ENCODE data around the gene COX6B1.
"Not testable (repeated sequence)": the region's sequence is repeated elsewhere in the genome, so short reads cannot be mapped to it uniquely, and the experiment has no call there.

Gene COX6B1

GRCh38 chr19:35663981-35664380 is 15.9 kb downstream of the COX6B1 start:
- no peaks in the 10 kb centered on the region for H3K36me3 ChIP-seq (replicated peaks)
- in situ Hi-C loops (cut with MboI; ENCODE audit: low sequenced_read_pairs): no loop called here
- no peaks in the 10 kb centered on the region for H3K9me3 ChIP-seq
- H3K4me1 ChIP-seq: peaks cover 4% of the 10 kb centered on the region
- DNase-seq (ENCODE audit: low spot score in 2 of 2): no peak
- no peak overlapping the region for H3K4me3 ChIP-seq
- 0 out of 2 replicates have a peak, but pooled peaks cover 1% of the 10 kb centered on the region for H3K27me3 ChIP-seq (ENCODE audit: low read depth)

- Histone ChIP-seq H3K9me3 (no peaks in the 10 kb centered on the region), H3K36me3 (replicated peaks) (no peaks in the 10 kb centered on the region), H3K4me3 (no peak overlapping the region), H3K4me1 (peaks cover 4% of the 10 kb centered on the region), H3K27me3 (ENCODE audit: low read depth) (peaks cover 9% of the 10 kb centered on the region; the same call in 1 of the 2 replicates)
- in situ Hi-C loops (cut with MboI; ENCODE audit: low sequenced_read_pairs): no loop called here
- no peak for DNase-seq (ENCODE audit: low spot score in 2 of 2)
Observed at GRCh38 chr19:35665157-35665556, 17.0 kb downstream of the COX6B1 start.

- in situ Hi-C loops (cut with MboI; ENCODE audit: low sequenced_read_pairs): no loop called here
- Histone ChIP-seq H3K27me3 (ENCODE audit: low read depth) (peaks cover 9% of the 10 kb centered on the region; the same call in 1 of the 2 replicates), H3K36me3 (replicated peaks) (no peaks in the 10 kb centered on the region), H3K9me3 (no peaks in the 10 kb centered on the region), H3K4me1 (peaks cover 4% of the 10 kb centered on the region), H3K4me3 (no peak overlapping the region)
- no peak for DNase-seq (ENCODE audit: low spot score in 2 of 2)
Observed at GRCh38 chr19:35665604-35666003, 17.5 kb downstream of the COX6B1 start.

DNA sequence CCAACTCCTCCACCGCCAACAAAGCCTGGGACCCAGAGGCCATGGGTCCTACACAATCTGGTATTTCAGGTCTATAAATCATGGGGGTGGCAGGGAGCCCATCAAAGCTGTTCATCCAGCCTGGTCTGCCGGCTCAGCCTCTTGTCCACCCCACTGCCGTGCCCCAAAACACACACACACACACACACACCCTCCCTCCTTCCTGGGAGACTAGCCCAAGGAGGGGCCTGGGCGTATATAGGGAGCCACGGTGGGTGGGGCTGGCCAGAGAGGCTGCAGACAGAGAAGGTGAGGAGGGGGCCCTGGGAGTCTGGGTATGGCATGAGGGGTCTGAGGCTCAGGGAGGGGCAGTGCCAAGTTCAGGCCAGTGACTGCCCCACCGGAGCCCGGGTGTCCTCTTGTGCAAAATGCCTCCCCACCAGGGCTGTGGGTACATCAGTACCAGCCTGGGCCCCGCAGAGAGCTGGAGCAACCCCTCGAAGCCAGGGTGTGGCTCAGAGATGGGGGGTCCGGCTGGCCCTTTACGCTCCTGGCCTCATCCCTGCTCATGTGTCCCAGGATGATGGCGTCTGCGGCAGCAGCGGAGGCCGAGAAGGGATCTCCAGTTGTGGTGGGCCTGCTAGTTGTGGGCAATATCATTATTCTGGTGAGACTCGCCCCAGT is 18.3 kb downstream of the COX6B1 start, which contains the start of gene UPK1A:
UPK1A (plus strand) TSS at position 267 of the 663 bp plus-strand sequence; CDS start at position 563, 296 bp downstream.
- H3K36me3 ChIP-seq (replicated peaks): no peaks in the 10 kb centered on the region
- no peaks in the 10 kb centered on the region for H3K9me3 ChIP-seq
- H3K27me3 ChIP-seq (ENCODE audit: low read depth): peaks cover 14% of the 10 kb centered on the region; the same call in 1 of the 2 replicates
- DNase-seq (ENCODE audit: low spot score in 2 of 2): no peak
- peaks cover 4% of the 10 kb centered on the region for H3K4me1 ChIP-seq
- in situ Hi-C loops (cut with MboI; ENCODE audit: low sequenced_read_pairs): no loop called here
- no peak within 1 kb of the TSS for H3K4me3 ChIP-seq

GRCh38 chr19:35669566-35669965 is 21.4 kb downstream of the COX6B1 start:
- H3K36me3 ChIP-seq (replicated peaks): no peaks in the 10 kb centered on the region
- 0 out of 2 replicates have a peak, but pooled peaks cover 2% of the 10 kb centered on the region for H3K4me1 ChIP-seq
- H3K27me3 ChIP-seq (ENCODE audit: low read depth): peaks cover 21% of the 10 kb centered on the region; the same call in 1 of the 2 replicates
- in situ Hi-C loops (cut with MboI; ENCODE audit: low sequenced_read_pairs): no loop called here
- H3K4me3 ChIP-seq: no peak overlapping the region
- no peak for DNase-seq (ENCODE audit: low spot score in 2 of 2)
- H3K9me3 ChIP-seq: no peaks in the 10 kb centered on the region

GRCh38 chr19:35669974-35670373 is 21.9 kb downstream of the COX6B1 start:
- no peak overlapping the region for H3K4me3 ChIP-seq
- no peaks in the 10 kb centered on the region for H3K9me3 ChIP-seq
- H3K36me3 ChIP-seq (replicated peaks): no peaks in the 10 kb centered on the region
- peaks cover 21% of the 10 kb centered on the region; the same call in 1 of the 2 replicates for H3K27me3 ChIP-seq (ENCODE audit: low read depth)
- H3K4me1 ChIP-seq: 0 out of 2 replicates have a peak, but pooled peaks cover 2% of the 10 kb centered on the region
- no peak for DNase-seq (ENCODE audit: low spot score in 2 of 2)
- in situ Hi-C loops (cut with MboI; ENCODE audit: low sequenced_read_pairs): no loop called here

- in situ Hi-C loops (cut with MboI; ENCODE audit: low sequenced_read_pairs): no loop called here
Observed at GRCh38 chr19:35670686-35671085, 22.6 kb downstream of the COX6B1 start.

DNA sequence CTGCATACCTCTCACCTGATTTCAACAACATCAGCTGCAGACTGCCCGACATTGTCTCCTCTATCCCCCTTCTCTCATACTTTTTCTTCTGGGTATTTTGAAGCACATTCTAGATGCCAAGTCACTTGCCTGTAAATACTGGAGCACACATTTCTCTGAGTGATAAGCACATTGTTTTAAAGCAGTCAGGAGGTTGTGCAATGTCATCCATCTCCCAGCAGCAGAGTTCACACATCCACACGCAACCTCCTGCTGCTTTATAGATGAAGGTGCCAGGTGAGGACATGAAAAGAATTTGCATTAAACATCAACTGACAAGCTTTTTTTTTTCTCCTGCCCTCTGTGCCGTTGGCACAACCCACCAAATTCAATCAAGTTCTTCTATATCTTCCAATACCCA is 23.7 kb downstream of the COX6B1 start:
- Histone ChIP-seq H3K27me3 (ENCODE audit: low read depth) (peaks cover 21% of the 10 kb centered on the region; the same call in 1 of the 2 replicates), H3K36me3 (replicated peaks) (no peaks in the 10 kb centered on the region), H3K4me1 (0 out of 2 replicates have a peak, but pooled peaks cover 2% of the 10 kb centered on the region), H3K9me3 (no peaks in the 10 kb centered on the region), H3K4me3 (no peak overlapping the region)
- in situ Hi-C loops (cut with MboI; ENCODE audit: low sequenced_read_pairs): no loop called here
- no peak for DNase-seq (ENCODE audit: low spot score in 2 of 2)

More at GRCh38 chr19:35670686-35671085, 22.6 kb downstream of the COX6B1 start:
- no peak for DNase-seq (ENCODE audit: low spot score in 2 of 2)
- Histone ChIP-seq H3K27me3 (ENCODE audit: low read depth) (peaks cover 21% of the 10 kb centered on the region; the same call in 1 of the 2 replicates), H3K9me3 (no peaks in the 10 kb centered on the region), H3K36me3 (replicated peaks) (no peaks in the 10 kb centered on the region), H3K4me3 (no peak overlapping the region), H3K4me1 (0 out of 2 replicates have a peak, but pooled peaks cover 2% of the 10 kb centered on the region)

DNA sequence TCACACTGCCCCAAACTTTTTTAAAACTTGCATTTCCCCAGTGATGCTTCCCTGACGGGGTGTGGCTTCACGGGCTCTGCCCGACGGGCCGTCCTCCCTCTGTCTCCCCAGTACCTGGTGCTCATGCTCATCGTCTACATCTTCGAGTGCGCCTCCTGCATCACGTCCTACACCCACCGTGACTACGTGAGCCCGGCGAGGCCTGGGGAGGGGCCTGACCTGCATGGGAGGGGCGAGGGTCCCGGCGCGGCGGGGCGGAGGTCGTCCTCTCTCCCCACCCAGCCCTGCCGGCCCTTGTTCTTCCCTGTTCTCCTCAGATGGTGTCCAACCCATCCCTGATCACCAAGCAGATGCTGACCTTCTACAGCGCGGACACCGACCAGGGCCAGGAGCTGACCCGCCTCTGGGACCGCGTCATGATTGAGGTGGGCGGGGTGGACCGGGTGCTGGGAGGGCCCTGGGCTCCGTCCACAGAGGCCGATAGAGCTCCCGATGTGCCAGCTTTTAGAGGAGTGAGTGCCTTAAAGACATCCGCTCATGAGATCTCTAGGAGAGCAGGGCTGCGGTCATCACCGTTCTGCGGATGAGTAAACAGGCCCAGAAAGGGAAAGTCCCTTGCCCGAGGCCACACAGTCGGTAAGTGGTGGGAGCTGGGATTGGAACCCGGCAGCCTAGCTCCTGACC is 25.1 kb downstream of the COX6B1 start:
- no peaks in the 10 kb centered on the region for H3K9me3 ChIP-seq
- in situ Hi-C loops (cut with MboI; ENCODE audit: low sequenced_read_pairs): no loop called here
- 0 out of 2 replicates have a peak, but pooled peaks cover 2% of the 10 kb centered on the region for H3K4me1 ChIP-seq
- H3K36me3 ChIP-seq (replicated peaks): no peaks in the 10 kb centered on the region
- peak overlapping the region; percentile 31 for H3K4me3 ChIP-seq
- DNase-seq (ENCODE audit: low spot score in 2 of 2): peak; percentile 15 to 70
- peaks cover 21% of the 10 kb centered on the region; the same call in 1 of the 2 replicates for H3K27me3 ChIP-seq (ENCODE audit: low read depth)

DNA sequence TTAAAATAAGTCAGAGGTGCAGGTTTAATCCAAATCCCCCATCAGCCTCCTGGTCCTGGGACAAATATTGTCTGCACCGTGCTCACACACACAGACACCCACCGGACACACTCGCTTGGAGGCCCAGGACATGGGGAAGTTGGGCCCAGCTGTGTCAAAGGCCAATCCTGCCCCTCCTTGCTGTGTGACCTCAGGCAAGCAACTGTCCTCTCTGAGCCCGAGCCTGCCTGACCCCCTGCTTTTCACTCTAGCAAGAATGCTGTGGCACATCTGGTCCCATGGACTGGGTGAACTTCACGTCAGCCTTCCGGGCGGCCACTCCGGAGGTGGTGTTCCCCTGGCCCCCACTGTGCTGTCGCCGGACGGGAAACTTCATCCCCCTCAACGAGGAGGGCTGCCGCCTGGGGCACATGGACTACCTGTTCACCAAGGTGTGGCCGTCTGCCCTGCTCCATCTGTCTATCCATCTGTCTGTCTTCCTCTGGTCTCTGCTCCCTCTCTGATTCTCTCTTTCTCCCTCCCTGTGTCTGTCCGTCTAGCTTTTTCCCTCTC is 27.5 kb downstream of the COX6B1 start:
- Histone ChIP-seq H3K4me1 (0 out of 2 replicates have a peak, but pooled peaks cover 2% of the 10 kb centered on the region), H3K4me3 (no peak overlapping the region), H3K36me3 (replicated peaks) (no peaks in the 10 kb centered on the region), H3K9me3 (no peaks in the 10 kb centered on the region), H3K27me3 (ENCODE audit: low read depth) (peaks cover 12% of the 10 kb centered on the region; the same call in 1 of the 2 replicates)
- in situ Hi-C loops (cut with MboI; ENCODE audit: low sequenced_read_pairs): no loop called here
- no peak for DNase-seq (ENCODE audit: low spot score in 2 of 2)

DNA sequence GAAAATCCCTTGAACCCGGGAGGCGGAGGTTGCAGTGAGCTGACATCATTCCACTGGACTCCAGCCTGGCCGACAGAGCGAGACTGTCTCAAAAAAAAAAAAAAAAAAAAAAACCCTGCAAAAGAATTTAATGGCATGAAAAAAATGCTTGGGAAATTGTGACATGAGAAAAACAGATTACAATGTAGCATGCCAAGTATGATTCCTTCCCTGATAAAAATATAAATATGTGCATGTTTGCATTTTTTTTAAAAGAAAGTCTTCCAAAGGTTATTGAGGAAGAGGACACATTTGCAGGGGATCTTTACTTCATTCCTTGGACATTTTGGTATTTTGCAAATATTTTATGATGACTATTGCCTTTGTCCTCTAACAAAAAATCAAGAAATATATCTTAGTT is 41.7 kb downstream of the COX6B1 start:
- no peak for DNase-seq (ENCODE audit: low spot score in 2 of 2)
- in situ Hi-C loops (cut with MboI; ENCODE audit: low sequenced_read_pairs): no loop called here
- Histone ChIP-seq H3K36me3 (replicated peaks) (no peaks in the 10 kb centered on the region), H3K4me3 (no peak overlapping the region), H3K27me3 (ENCODE audit: low read depth) (no peaks in the 10 kb centered on the region), H3K4me1 (no peaks in the 10 kb centered on the region), H3K9me3 (no peaks in the 10 kb centered on the region)

DNA sequence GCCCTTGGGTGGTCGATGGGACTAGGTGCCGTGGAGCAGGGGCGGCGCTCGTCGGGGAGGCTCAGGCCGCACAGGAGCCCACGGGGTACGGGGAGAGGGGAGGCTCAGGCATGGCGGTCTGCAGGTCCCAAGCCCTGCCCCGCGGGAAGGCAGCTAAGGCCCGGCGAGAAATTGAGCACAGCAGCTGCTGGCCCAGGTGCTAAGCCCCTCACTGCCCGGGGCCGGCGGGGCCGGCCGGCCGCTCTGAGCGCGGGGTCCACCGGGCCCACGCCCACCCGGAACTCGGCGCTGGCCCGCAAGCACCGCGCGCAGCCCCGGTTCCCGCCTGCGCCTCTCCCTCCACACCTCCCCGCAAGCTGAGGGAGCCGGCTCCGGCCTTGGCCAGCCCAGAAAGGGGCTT is 43.0 kb downstream of the COX6B1 start:
- DNase-seq (ENCODE audit: low spot score in 2 of 2); H3K36me3 ChIP-seq (replicated peaks); in situ Hi-C loops (cut with MboI; ENCODE audit: low sequenced_read_pairs); H3K27me3 ChIP-seq (ENCODE audit: low read depth); H3K9me3 ChIP-seq; H3K4me1 ChIP-seq; H3K4me3 ChIP-seq: not testable (repeated sequence)

- H3K4me3 ChIP-seq: no peak overlapping the region
Observed at GRCh38 chr19:35692010-35692409, 43.9 kb downstream of the COX6B1 start.

DNA sequence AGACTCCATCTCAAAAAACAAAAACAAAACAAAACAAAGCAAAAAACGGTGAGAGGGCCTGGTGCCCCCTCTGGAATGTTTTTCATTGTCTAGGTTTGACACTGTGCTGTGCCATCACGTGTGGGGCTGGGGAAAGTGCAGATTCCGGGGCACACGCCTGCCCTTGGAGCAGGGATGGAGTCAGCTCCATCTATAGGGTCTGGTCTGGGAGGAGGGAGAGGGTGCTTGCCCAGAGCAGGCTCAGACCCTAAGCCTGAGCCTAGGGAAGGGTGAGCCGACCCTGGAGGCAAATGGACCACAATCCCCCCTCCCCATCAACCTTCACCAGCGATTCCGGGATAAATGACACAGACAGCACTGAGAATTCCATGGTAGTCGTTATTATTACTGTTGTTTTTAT is 45.3 kb downstream of the COX6B1 start:
- H3K36me3 ChIP-seq (replicated peaks): no peaks in the 10 kb centered on the region
- no peaks in the 10 kb centered on the region for H3K4me1 ChIP-seq
- no peaks in the 10 kb centered on the region for H3K27me3 ChIP-seq (ENCODE audit: low read depth)
- peaks cover 3% of the 10 kb centered on the region; the same call in 1 of the 2 replicates for H3K9me3 ChIP-seq
- no peak overlapping the region for H3K4me3 ChIP-seq
- in situ Hi-C loops (cut with MboI; ENCODE audit: low sequenced_read_pairs): no loop called here
- DNase-seq (ENCODE audit: low spot score in 2 of 2): no peak

More at GRCh38 chr19:35692010-35692409, 43.9 kb downstream of the COX6B1 start:
- DNase-seq (ENCODE audit: low spot score in 2 of 2): no peak
- in situ Hi-C loops (cut with MboI; ENCODE audit: low sequenced_read_pairs): no loop called here
- Histone ChIP-seq H3K9me3 (peaks cover 3% of the 10 kb centered on the region; the same call in 1 of the 2 replicates), H3K4me1 (no peaks in the 10 kb centered on the region), H3K27me3 (ENCODE audit: low read depth) (no peaks in the 10 kb centered on the region), H3K36me3 (replicated peaks) (no peaks in the 10 kb centered on the region)
